GM21447 (cell line): ENCODE results near the gene GFAP.

ENCODE experiments used
- ATAC-seq: cut with Tn5 transposase; IDR thresholded peaks from one replicate; pipeline ENCODE4 v1.9.1; 2021; ENCODE audit not compliant: unreplicated experiment

The GFAP gene

DNA sequence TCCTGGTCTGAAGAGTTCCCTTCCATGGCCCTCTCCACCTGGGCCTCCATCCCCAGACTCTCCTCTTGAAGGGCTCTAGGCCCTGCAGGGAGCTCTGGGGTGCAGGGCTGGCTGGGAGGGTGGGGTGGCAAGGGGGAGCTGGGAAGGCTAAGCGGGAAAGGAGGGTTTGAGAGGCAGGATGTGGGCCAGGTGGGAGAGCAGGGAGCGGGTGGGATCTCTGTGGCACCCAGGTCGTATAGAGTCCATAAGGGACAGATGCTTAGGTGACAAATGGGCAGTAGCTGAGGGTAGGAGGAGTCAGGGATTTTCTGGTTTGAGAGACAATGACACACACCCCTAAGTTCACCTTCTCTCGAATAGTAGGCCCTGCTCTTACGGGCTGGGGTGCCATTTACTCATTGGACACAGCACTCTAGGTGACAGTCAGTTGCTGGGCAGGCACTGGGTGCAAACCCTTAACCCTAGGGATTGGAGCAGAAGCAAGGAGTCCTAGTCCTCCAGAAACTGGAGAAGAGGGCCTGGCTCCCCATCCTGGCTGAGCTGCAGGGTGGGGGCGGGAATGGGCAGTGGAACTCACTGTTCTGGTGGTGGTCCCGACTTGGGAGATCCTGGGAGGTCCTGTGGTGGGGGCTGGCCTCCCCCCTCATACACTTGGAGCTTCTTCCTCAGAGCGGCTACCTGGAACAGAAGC is 16.9 kb upstream of the GFAP start:
- no peak for ATAC-seq

GRCh38 chr17:44931376-44931775 is 16.1 kb upstream of the GFAP start:
- ATAC-seq: no peak

DNA sequence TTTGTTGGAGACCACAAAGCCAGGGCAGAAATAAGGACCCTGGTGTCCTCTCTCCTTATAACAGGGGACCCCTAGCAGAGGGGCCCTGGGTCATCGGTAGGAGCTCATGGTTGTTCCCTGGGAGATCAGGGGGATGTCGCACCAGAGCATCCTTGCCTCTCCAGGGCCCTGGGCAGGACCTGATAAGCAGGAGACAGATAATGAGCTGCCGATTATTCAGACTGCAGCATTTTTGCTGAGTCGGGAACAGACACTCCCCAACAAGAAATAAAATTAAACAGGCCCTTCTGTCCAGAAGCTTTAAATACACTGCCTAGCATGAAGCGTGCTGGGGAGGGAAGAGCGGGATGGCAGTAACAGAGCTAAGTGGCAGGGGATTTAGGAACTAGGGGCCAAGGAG is 15.4 kb upstream of the GFAP start:
- ATAC-seq: no peak

DNA sequence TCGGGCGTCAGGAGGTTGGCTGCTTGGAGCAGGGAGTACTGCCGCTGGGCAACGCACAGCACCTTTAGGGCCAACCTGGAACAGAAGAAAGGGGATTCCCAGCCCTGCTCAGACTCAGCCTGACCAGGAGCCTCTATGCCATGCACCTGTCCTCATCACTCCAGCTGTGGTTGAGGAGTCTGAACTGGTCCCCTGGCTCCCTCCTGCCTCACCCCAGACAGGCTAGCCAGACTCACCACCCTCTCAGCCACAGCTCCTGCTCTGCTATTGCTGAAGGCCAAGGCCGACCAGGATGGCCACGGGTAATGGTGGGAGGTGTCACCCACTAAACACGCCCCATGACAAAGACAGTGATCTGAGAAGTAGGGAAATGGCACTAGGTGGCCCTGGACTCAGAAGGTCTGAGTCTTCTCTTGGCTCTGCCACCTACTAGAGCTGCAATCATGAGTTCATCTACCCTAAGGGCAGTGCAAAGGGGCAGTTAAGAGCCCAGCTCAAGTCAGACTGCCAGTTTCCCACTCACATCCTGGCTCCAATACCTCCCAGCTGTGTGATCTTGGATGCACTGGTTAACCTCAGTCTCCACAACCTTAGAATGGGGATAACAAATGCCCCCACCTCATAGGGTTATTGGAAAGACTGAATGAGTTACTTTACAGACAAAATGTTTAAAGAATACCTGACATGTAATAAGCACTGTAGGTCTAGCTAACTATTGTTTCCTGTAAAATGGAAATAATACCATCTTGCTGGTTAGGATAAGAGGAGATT is 13.8 kb upstream of the GFAP start:
- no peak for ATAC-seq

- no peak for ATAC-seq
Observed at GRCh38 chr17:44928136-44928535, 12.8 kb upstream of the GFAP start.

- no peak for ATAC-seq
Observed at GRCh38 chr17:44927696-44928095, 12.4 kb upstream of the GFAP start.

GRCh38 chr17:44926821-44927525 is 11.7 kb upstream of the GFAP start:
- ATAC-seq: no peak

DNA sequence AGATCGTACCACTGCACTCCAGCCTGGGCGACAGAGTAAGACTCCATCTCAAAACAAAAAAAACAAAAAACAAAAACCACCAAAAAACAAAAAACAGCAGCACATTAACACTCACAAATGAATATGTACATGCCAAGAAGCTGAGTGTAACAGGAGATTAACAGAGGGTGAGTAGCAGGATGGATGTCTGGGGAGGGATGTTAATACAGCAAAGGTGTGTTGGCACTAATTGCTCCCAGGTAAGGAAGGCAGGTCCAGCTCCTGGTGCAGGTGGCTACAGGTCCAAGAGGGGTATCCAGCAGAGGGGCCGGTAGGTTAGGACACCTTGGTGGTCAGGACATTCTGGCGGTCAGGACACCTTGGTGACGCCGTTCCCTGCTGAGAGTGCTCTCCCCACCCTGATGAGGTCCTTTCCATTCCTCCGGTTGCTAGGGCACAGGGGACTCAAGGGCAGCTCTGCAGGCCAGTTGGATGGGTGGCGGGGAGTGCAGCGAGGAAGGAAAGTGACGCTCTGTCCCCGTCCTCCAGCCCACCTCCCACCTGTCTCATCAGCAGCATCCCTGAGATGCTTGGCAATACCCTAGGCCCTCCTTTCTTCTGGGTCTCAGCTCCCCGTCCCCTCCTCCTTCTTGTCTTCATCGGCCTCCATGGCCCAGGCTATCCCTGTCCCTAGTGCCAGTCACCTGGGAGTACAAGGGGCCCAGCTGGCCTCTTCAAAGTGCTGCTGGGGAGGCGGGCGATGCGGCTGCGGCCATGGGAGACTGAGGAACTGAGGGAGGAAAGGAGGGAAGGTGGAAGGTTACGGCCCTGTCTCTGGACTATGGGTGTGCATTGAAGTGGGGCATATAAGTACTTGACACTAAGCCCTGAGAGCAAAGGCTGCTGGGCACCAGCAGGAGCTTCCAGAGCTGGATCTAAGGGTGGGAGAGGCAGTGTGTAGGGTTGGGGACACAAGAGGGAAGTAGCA is 10.7 kb upstream of the GFAP start:
- no peak for ATAC-seq

DNA sequence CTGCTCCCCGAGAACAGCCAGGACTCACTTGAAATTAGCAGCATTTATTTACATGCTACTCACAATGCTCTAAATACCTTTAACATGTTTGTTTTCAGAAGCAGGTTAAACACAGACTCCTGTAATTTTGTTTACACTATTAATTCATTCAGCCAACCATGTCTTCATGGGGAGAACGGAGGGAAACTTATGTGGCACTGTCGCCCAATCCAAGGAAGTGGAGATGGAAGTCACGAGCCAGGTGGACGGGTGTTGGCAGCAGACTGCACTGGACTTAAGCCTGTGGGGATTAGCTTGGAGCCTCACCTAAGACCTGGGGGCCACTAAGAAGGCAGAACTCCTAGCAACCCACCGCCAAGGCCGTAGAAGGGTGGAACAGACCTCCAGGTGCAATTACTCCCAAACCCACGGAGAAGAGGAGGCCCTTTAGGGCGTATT is 8.8 kb upstream of the GFAP start:
- no peak for ATAC-seq

- no peak for ATAC-seq
Observed at GRCh38 chr17:44922746-44923470, 7.6 kb upstream of the GFAP start.

DNA sequence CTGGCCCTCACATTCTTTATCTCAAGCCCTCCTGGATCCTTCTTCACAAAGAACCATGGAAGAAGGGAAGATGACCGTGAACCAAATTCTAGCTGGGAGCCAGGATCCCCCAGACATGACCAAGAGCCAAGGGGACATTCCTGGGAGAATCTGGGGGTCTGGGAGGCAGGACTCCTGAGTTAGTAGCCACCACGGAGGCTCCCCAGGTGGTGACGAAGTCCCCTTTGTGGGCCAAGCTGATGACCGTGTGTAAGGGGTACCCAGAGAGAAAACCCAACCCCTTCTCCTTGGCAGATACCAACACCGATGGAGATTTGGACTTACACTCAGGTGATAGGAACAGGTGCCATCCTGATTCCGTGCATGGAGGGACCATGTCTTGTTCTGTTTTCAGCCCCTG is 6.8 kb upstream of the GFAP start:
- ATAC-seq: no peak

- ATAC-seq: no peak
Observed at GRCh38 chr17:44921122-44921882, 6.0 kb upstream of the GFAP start.

DNA sequence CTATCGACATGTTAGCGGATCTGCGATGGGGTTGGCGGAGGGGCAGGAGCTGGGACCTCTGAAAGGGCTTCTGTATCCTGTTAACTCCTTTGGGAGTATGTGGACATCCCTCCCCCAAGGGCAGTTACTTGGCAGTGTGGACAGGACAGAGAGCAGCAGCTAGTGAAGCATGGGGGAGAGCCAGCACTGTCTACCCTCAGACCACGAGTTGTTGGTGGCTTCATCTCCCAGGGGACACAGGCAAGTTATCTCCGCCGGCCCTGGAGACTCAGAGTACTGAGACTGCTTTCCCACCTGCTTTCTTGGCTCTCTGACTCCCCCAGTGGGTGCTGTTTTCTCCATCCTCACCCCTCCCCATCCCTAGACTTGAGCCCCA is 5.3 kb upstream of the GFAP start:
- ATAC-seq: no peak

GRCh38 chr17:44919885-44920564 is 4.7 kb upstream of the GFAP start:
- no peak for ATAC-seq

- no peak for ATAC-seq
Observed at GRCh38 chr17:44919411-44919810, 4.1 kb upstream of the GFAP start.

GRCh38 chr17:44918006-44918405 is 2.7 kb upstream of the GFAP start:
- no peak for ATAC-seq

- ATAC-seq: no peak
Observed at GRCh38 chr17:44917456-44917855, 2.2 kb upstream of the GFAP start.

GRCh38 chr17:44916781-44917241 is 1.5 kb upstream of the GFAP start:
- no peak for ATAC-seq
